ENCODE results near the gene KIAA1217. TPM values are rescaled to one million over a fixed set of nuclear protein-coding genes. Genes with fewer than 3 reads are reported as not detected.

The KIAA1217 gene
- total and polyA plus RNA-seq, 9 of the 15 experiments (the other 6 are each of a cell fraction or from before 2014, with no cell fraction given) = 0.04 TPM; not detected in 8

GRCh38 chr10:24340446-24340845, 131.5 kb downstream of the KIAA1217 start:
- FAIRE-seq = no peak
- Histone ChIP-seq H3K9me1 (ENCODE audit: control insufficient read depth, insufficient read depth, low read length) (no peaks in the 10 kb centered on the region), H3K9me3 (replicated peaks; ENCODE audit: control insufficient read depth, insufficient read depth, low read depth, low read length) (no peaks in the 10 kb centered on the region), H3K79me2 (ENCODE audit: control insufficient read depth, insufficient read depth, low read length) (no peaks in the 10 kb centered on the region), H4K20me1 (replicated peaks; ENCODE audit: control insufficient read depth, insufficient read depth, low read length) (no peaks in the 10 kb centered on the region), H3K4me1 (replicated peaks in 1 of 2; ENCODE audit: control insufficient read depth in 2 of 2, insufficient read depth in 2 of 2, low read length in 2 of 2) (no peaks in the 10 kb centered on the region), H3K4me2 (ENCODE audit: insufficient read depth, low read length) (no peak overlapping the region), H2AFZ (ENCODE audit: low read depth, low read length) (no peak overlapping the region), H3K27me3 (ENCODE audit: control insufficient read depth in 2 of 2, insufficient read depth in 2 of 2, low read length in 2 of 2) (no peaks in the 10 kb centered on the region), H3K27ac (ENCODE audit: extremely low read depth, low read depth, low read length) (no peak overlapping the region), H3K36me3 (ENCODE audit: control insufficient read depth, insufficient read depth, low read length) (no peaks in the 10 kb centered on the region), H3K4me3 (no peak overlapping the region), H3K9ac (ENCODE audit: insufficient read depth in 1 of 2, low read depth in 2 of 2, low read length in 2 of 2) (no peak overlapping the region)
- no peak for DNase-seq (ENCODE audit: extremely low read depth in 1 of 4, low spot score in 3 of 4)
- TF ChIP-seq DDX20 (tag; IDR thresholded peaks at IDR 0.05; ENCODE audit: low read depth) = no peak
- TF ChIP-seq TRIM25 (IDR thresholded peaks at IDR 0.05; ENCODE audit: borderline replicate concordance) = no peak
- TF ChIP-seq RBM15 (IDR thresholded peaks at IDR 0.05; ENCODE audit: insufficient read depth, low read length) = no peak
- TF ChIP-seq ZNF143 (CRISPR knock-in tag; IDR thresholded peaks at IDR 0.05) = no peak
- no peak for TF ChIP-seq TCF3 (CRISPR knock-in tag; IDR thresholded peaks at IDR 0.05)
- TF ChIP-seq PTTG1 (tag; IDR thresholded peaks at IDR 0.05; ENCODE audit: low read depth) = no peak
- TF ChIP-seq KLF10 (CRISPR knock-in tag; IDR thresholded peaks at IDR 0.05) = no peak
- TF ChIP-seq ARID4B (CRISPR knock-in tag; IDR thresholded peaks at IDR 0.05) = no peak
- TF ChIP-seq NFE2 (IDR thresholded peaks at IDR 0.05; ENCODE audit: low read depth) = no peak
- no peak for TF ChIP-seq ZBTB49 (CRISPR knock-in tag; IDR thresholded peaks at IDR 0.05; ENCODE audit: borderline replicate concordance)
- no peak for TF ChIP-seq POLR3A (IDR thresholded peaks at IDR 0.05; ENCODE audit: borderline replicate concordance, extremely low read depth, insufficient read depth, insufficient read length)
- no peak for TF ChIP-seq CTBP1 (IDR thresholded peaks at IDR 0.05; ENCODE audit: borderline replicate concordance)
- in situ Hi-C loops (cut with MboI) = no loop called here
- CTCF ChIA-PET (ENCODE audit: low intra/inter-chr PET ratio) = no interaction called here
- POLR2A ChIA-PET = no interaction called here
- ATAC-seq = no peak
- BruUV-seq (replicated peaks) = no TSS peak
- WGBS (ENCODE audit: insufficient coverage, low coverage, missing lambda C conversion rate) = 1% methylated on average over 6 of the region's 6 CpGs
- intact Hi-C loops (cut with micrococcal nuclease) = no loop called here
